Heart left ventricle (tissue), 13 donors: ENCODE data around the gene DYNLT1.

Experiments used
- CTCF ChIP-seq, 12 donors: fragments of 200-600 bp; sonication (generic) in 4 of 12; IDR thresholded peaks; one replicate each; pipeline versions ENCODE4 v1.5.0 to v1.8.0; 2018 to 2022; ENCODE audit warnings: antibody characterized with exemption in 12 of 12, mild to moderate bottlenecking in 5 of 12
- POLR2A ChIP-seq, 2 donors: fragments of 450-650 bp; IDR thresholded peaks; one replicate each; pipeline ENCODE4 v1.6.1; 2017; ENCODE audit warnings: antibody characterized with exemption in 2 of 2, mild to moderate bottlenecking in 2 of 2, moderate library complexity in 2 of 2
- donor health status: ischemic (EF 13 %, LVEDD 7.1; RV severe dilation, severe dysfunction).
- donor health status: DM: no; HTN: yes; CAD: no.
- donor health status: DM: no; HTN: no; CAD: no.
- donor health status: ischemic (EF 25% LVEDD 6.9; RV normal size, moderate dysfunction).
- donor health status: ischemic (EF 25% LVEDD 5.7; RV mildly dilated, moderate dysfunction).
- donor health status: ischemic (EF 35%, LVEDD 5.7; RV mildly dilated, moderate dysfunction).
- donor health status: nonischemic (EF 11% LVEDD 7.7; RV severe dilation, severe dysfunction).
- donor health status: DM: yes; HTN: yes; CAD: no.
- donor health status: PGD.
- donor health status: ischemic (EF 29% LVEDD 5.4; RV normal size, mild dysfunction).
- donor health status: nonischemic (EF 23%, LVEDD 6.1; RV moderate dilation, normal function).

DNA sequence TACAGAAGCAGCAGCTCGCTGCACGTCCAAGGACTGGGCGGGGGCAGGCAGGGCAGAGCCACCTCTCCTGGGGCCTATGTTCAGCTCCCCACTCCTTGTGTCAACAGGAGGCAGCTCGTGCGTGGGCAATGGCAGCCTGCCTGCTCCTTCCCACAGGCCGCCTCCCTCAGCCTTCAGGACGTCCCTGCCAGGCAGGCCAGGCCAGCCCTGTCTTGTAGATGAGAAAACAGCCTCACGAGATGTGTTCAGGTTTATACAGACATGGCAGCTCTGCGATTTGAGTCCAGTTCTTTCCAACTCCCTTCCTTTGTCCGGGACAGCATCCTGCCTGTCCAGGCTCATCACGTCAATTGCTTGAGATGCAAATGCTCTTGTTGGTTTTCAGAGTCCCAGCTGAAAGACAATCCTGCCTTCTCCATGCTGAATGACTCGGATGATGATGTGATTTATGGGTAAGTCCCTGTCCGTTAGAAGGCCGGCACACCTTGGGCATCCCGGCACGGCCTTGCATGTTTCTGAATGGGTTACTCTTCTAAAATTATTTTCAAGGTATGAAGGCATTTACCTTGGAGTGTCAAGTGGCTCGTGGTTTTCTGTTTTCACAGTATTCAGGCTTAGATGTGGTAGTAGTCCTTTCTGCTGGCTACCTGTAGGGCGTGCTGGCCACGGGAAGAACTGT is 13.5 kb downstream of the DYNLT1 start:
- TF ChIP-seq POLR2A (IDR thresholded peaks at IDR 0.05) (no peak), CTCF (IDR thresholded peaks at IDR 0.05) (peak in 1 of 12 donors; percentile 8)
